Motor neuron (in vitro differentiated cells): Measurements from ENCODE around the gene ERCC5. TPM values are rescaled to one million over a fixed set of nuclear protein-coding genes. Genes with fewer than 3 reads are reported as not detected.

Source experiments
- ATAC-seq, 8 experiments: fragments of 200-7000 bp; cut with Tn5 transposase; replicated peaks in 6 of 8; 2 replicates each; pipeline ENCODE4 v1.8.0; 2021; ENCODE audit warnings: mild to moderate bottlenecking in 8 of 8, moderate library complexity in 8 of 8
- H3K27ac ChIP-seq, 2 donors: fragments of 250-450 bp; sonication (Bioruptor Pico); 2 replicates each; pipeline ENCODE4 v1.9.0; 2021; ENCODE audit warnings: antibody characterized with exemption in 2 of 2, mild to moderate bottlenecking in 2 of 2, moderate library complexity in 1 of 2
- H3K4me1 ChIP-seq, 2 donors: fragments of 250-450 bp; sonication (Bioruptor Pico); replicated peaks in 1 of 2; 2 replicates each; pipeline ENCODE4 v1.6.1; 2021; ENCODE audit warnings: antibody characterized with exemption in 2 of 2, mild to moderate bottlenecking in 2 of 2, moderate library complexity in 1 of 2
- H3K4me3 ChIP-seq, 5 donors: fragments of 250-450 bp; sonication (Bioruptor Pico); 2 replicates each; pipeline ENCODE4 v1.9.0; 2021; ENCODE audit warnings: antibody characterized with exemption in 5 of 5, mild to moderate bottlenecking in 5 of 5, moderate library complexity in 4 of 5
- WGBS, 10 experiments: fragments of 450-650 bp; shearing (Covaris generic); methylation state at CpG; one replicate each; pipeline ENCODE4 v1.0.0; 2022; 5-methylcytosine and 5-hydroxymethylcytosine counted together
- in situ Hi-C, 9 experiments: fragments of 400-800 bp; cut with MboI; loops; one replicate each; pipeline ENCODE4 v1.15.0; 2021; ENCODE audit warnings: low sequenced_read_pairs in 9 of 9, low pct_unique_long_range_greater_than_20kb in 2 of 9; ENCODE audit not compliant: unreplicated experiment in 9 of 9
- total RNA-seq, 8 experiments: library from RNA; unstranded; fragments of 300-600 nt; gene quantifications; 2 replicates each; pipeline versions ENCODE4 v1.2.3 to v1.2.4, GENCODE V29; 2022

The ERCC5 gene
- total RNA-seq, 8 experiments from 2014 or later: 40.2 to 83.3 (median 57.7) TPM

- Histone ChIP-seq H3K27ac (no peak overlapping the region), H3K4me3 (no peak overlapping the region), H3K4me1 (no peaks in the 10 kb centered on the region)
- 60 to 100% (median 86%) methylated on average over 1 of the region's 1 CpG; no CpG with 5 or more reads in 5 of the 10 experiments for WGBS, 10 experiments
- peak in 2 of 8 experiments; percentile 38 to 43 for ATAC-seq
- in situ Hi-C loops: no loop called here
Observed at GRCh38 chr13:102817241-102817640, 28.6 kb upstream of the ERCC5 start.

- Histone ChIP-seq H3K4me1 (no peaks in the 10 kb centered on the region), H3K4me3 (no peak overlapping the region), H3K27ac (no peak overlapping the region)
- in situ Hi-C loops: no loop called here
- no peak for ATAC-seq
Observed at GRCh38 chr13:102817907-102818306, 27.9 kb upstream of the ERCC5 start.

- Histone ChIP-seq H3K27ac (no peak overlapping the region), H3K4me3 (no peak overlapping the region), H3K4me1 (no peaks in the 10 kb centered on the region)
- in situ Hi-C loops: loop anchor here in 8 of 9 experiments (25.0 kb wide), 2 partner anchors 238 to 888 kb away; partner anchors contain the start of gene TPP2 (in 8 of the 8)
- 67 to 100% (median 92%) methylated on average over 1 to 3 of the region's 4 CpGs; no CpG with 5 or more reads in 3 of the 10 experiments for WGBS, 10 experiments
- no peak for ATAC-seq
Observed at GRCh38 chr13:102825400-102825799, 20.4 kb upstream of the ERCC5 start.

GRCh38 chr13:102825921-102826706, 19.7 kb upstream of the ERCC5 start:
- Histone ChIP-seq H3K4me1 (no peaks in the 10 kb centered on the region), H3K27ac (no peak overlapping the region), H3K4me3 (no peak overlapping the region)
- in situ Hi-C loops: loop anchor here in 8 of 9 experiments (25.0 kb wide), 2 partner anchors 239 to 889 kb away; partner anchors contain the start of gene TPP2 (in 8 of the 8)
- WGBS, 10 experiments: 0 to 100% (median 92%) methylated on average over 1 to 7 of the region's 8 CpGs
- ATAC-seq: peak in 2 of 8 experiments; percentile 78 to 85

- whole genome bisulfite sequencing, 10 experiments: 49 to 100% (median 81%) methylated on average over 1 to 3 of the region's 4 CpGs; no CpG with 5 or more reads in 3 of the 10 experiments
- H3K27ac ChIP-seq: no peak overlapping the region
- in situ Hi-C loops: loop anchor here in 8 of 9 experiments (25.0 kb wide), 2 partner anchors 243 to 893 kb away; partner anchors contain the start of gene TPP2 (in 8 of the 8)
- no peak overlapping the region for H3K4me3 ChIP-seq
- no peaks in the 10 kb centered on the region for H3K4me1 ChIP-seq
- no peak for ATAC-seq
Observed at GRCh38 chr13:102830646-102831045, 15.2 kb upstream of the ERCC5 start.

- ATAC-seq: no peak
- no peaks in the 10 kb centered on the region for H3K4me1 ChIP-seq
- in situ Hi-C loops: loop anchor here in 8 of 9 experiments (25.0 kb wide), 2 partner anchors 249 to 899 kb away; partner anchors contain the start of gene TPP2 (in 8 of the 8)
Observed at GRCh38 chr13:102836471-102836870, 9.4 kb upstream of the ERCC5 start.

GRCh38 chr13:102838273-102838672, 7.6 kb upstream of the ERCC5 start:
- H3K27ac ChIP-seq: no peak overlapping the region
- in situ Hi-C loops: loop anchor here in 8 of 9 experiments (25.0 kb wide), 2 partner anchors 251 to 901 kb away; partner anchors contain the start of gene TPP2 (in 8 of the 8)
- 17 to 100% (median 86%) methylated on average over 1 of the region's 1 CpG for WGBS, 10 experiments
- H3K4me1 ChIP-seq: no peaks in the 10 kb centered on the region
- ATAC-seq: no peak
- H3K4me3 ChIP-seq: no peak overlapping the region

More at GRCh38 chr13:102836471-102836870, 9.4 kb upstream of the ERCC5 start:
- no peak overlapping the region for H3K27ac ChIP-seq
- H3K4me3 ChIP-seq: no peak overlapping the region
- WGBS, 10 experiments: 72 to 100% (median 100%) methylated on average over 1 to 4 of the region's 4 CpGs; no CpG with 5 or more reads in 1 of the 10 experiments

GRCh38 chr13:102838982-102839381, 6.8 kb upstream of the ERCC5 start:
- ATAC-seq: no peak

GRCh38 chr13:102839462-102839861, 6.4 kb upstream of the ERCC5 start:
- no peak for ATAC-seq
- WGBS, 10 experiments: 29 to 98% (median 85%) methylated on average over 1 to 5 of the region's 5 CpGs; no CpG with 5 or more reads in 1 of the 10 experiments
- Histone ChIP-seq H3K27ac (no peak overlapping the region), H3K4me3 (no peak overlapping the region), H3K4me1 (no peaks in the 10 kb centered on the region)
- in situ Hi-C loops: loop anchor here in 8 of 9 experiments (25.0 kb wide), 2 partner anchors 252 to 902 kb away; partner anchors contain the start of gene TPP2 (in 8 of the 8)

More at GRCh38 chr13:102838982-102839381, 6.8 kb upstream of the ERCC5 start:
- no peak overlapping the region for H3K4me3 ChIP-seq
- WGBS, 10 experiments: 33 to 100% (median 57%) methylated on average over 1 to 3 of the region's 4 CpGs; no CpG with 5 or more reads in 1 of the 10 experiments
- in situ Hi-C loops: loop anchor here in 8 of 9 experiments (25.0 kb wide), 2 partner anchors 252 to 902 kb away; partner anchors contain the start of gene TPP2 (in 8 of the 8)
- H3K27ac ChIP-seq: no peak overlapping the region
- H3K4me1 ChIP-seq: no peaks in the 10 kb centered on the region

GRCh38 chr13:102845289-102845629, 573 bp upstream of the ERCC5 start:
- peak overlapping the region; percentile 87 to 95 for H3K27ac ChIP-seq
- in situ Hi-C loops: loop anchor here in 8 of 9 experiments (25.0 kb wide), 2 partner anchors 258 to 908 kb away; partner anchors contain the start of gene TPP2 (in 8 of the 8)
- 0 to 1% (median 0%) methylated on average over 1 to 12 of the region's 13 CpGs for WGBS, 10 experiments
- H3K4me1 ChIP-seq: peaks cover 4 to 5% of the 10 kb centered on the region in 2 donors
- ATAC-seq: peak in 3 of 8 experiments; percentile 19 to 28 (median 25)
- peak overlapping the region; percentile 62 to 91 (median 81) for H3K4me3 ChIP-seq

- Histone ChIP-seq H3K27ac (peak overlapping the region; percentile 87 to 95), H3K4me3 (peak overlapping the region; percentile 62 to 91 (median 81)), H3K4me1 (peaks cover 4 to 5% of the 10 kb centered on the region in 2 donors)
- ATAC-seq: peak in 5 of 8 experiments; percentile 6 to 34 (median 14)
- 0 to 13% (median 1%) methylated on average over 6 to 20 of the region's 31 CpGs; no CpG with 5 or more reads in 2 of the 10 experiments for WGBS, 10 experiments
- in situ Hi-C loops: loop anchor here in 8 of 9 experiments (25.0 kb wide), 2 partner anchors 259 to 909 kb away; partner anchors contain the start of gene TPP2 (in 8 of the 8)
Observed at GRCh38 chr13:102846261-102847015, 606 bp downstream of the ERCC5 start.
